SK-N-MC (cell line): ENCODE results near the gene IFNGR1.
"Not testable (repeated sequence)": the region's sequence is repeated elsewhere in the genome, so short reads cannot be mapped to it uniquely, and the experiment has no call there.

Source experiments
- DNase-seq: peaks from one replicate; pipeline ENCODE4 v3.0.0-alpha.2; 2011; ENCODE audit warnings: low read depth, low spot score
- H3K27ac ChIP-seq: fragments of 200-600 bp; sonication (generic); 2 replicates; pipeline ENCODE4 v1.5.1; 2016; ENCODE audit warnings: mixed run types
- H3K36me3 ChIP-seq: fragments of 200-600 bp; sonication (generic); 2 replicates; pipeline ENCODE4 v1.6.1; 2017; ENCODE audit warnings: antibody characterized with exemption, low read length, mixed read lengths; ENCODE audit not compliant: insufficient read depth
- H3K4me3 ChIP-seq: fragments of 200-600 bp; sonication (generic); 2 replicates; pipeline ENCODE4 v1.5.1; 2016
- H3K9ac ChIP-seq: fragments of 200-600 bp; sonication (generic); 2 replicates; pipeline ENCODE4 v1.8.0; 2017; ENCODE audit warnings: mixed run types, mixed read lengths; ENCODE audit not compliant: insufficient read length
- H3K9me3 ChIP-seq: fragments of 200-600 bp; sonication (generic); 2 replicates; pipeline ENCODE4 v1.6.1; 2017; ENCODE audit warnings: low read depth, mild to moderate bottlenecking, antibody characterized with exemption, low read length, moderate library complexity, mixed read lengths
- EZH2 ChIP-seq: fragments of 200-600 bp; sonication (generic); IDR thresholded peaks from one replicate; pipeline ENCODE4 v1.6.1; 2017; ENCODE audit warnings: antibody characterized with exemption
- FOXP2 ChIP-seq: optimal IDR thresholded peaks from 2 replicates; pipeline ENCODE3; 2011; ENCODE audit warnings: mild to moderate bottlenecking, moderate library complexity; ENCODE audit not compliant: insufficient read depth; ENCODE audit errors: extremely low read length, control extremely low read depth
- POLR2AphosphoS5 ChIP-seq: IDR thresholded peaks from 2 replicates; pipeline ENCODE4 v1.6.1; 2012; ENCODE audit warnings: mild to moderate bottlenecking, low read depth, low read length, borderline replicate concordance

Gene IFNGR1

GRCh38 chr6:137219664-137220252 lies 573 bp upstream of the IFNGR1 start:
- no peak for TF ChIP-seq EZH2
- TF ChIP-seq POLR2AphosphoS5 = no peak
- TF ChIP-seq FOXP2 = no peak
- H3K9ac ChIP-seq = peak overlapping the region; percentile 93
- DNase-seq = no peak

GRCh38 chr6:137218473-137218916 lies 690 bp downstream of the IFNGR1 start:
- Histone ChIP-seq H3K4me3 (peak overlapping the region; percentile 87), H3K36me3 (peaks cover 16% of the 10 kb centered on the region), H3K9me3 (no peaks in the 10 kb centered on the region; the same call in 1 of the 2 replicates), H3K27ac (no peak overlapping the region), H3K9ac (peak overlapping the region; percentile 93)
- DNase-seq = no peak
- TF ChIP-seq FOXP2 (no peak), POLR2AphosphoS5 (no peak)

More at GRCh38 chr6:137219664-137220252, 573 bp upstream of the IFNGR1 start:
- peak overlapping the region; percentile 87 for H3K4me3 ChIP-seq
- H3K27ac ChIP-seq = no peak overlapping the region
- H3K9me3 ChIP-seq = no peaks in the 10 kb centered on the region
- H3K36me3 ChIP-seq = peaks cover 9% of the 10 kb centered on the region; the same call in 1 of the 2 replicates

GRCh38 chr6:137217801-137218472 lies 1.2 kb downstream of the IFNGR1 start:
- Histone ChIP-seq H3K4me3 (peak overlapping the region; percentile 87), H3K9me3 (no peaks in the 10 kb centered on the region; the same call in 1 of the 2 replicates), H3K36me3 (peaks cover 17% of the 10 kb centered on the region), H3K9ac (peak overlapping the region; percentile 93), H3K27ac (no peak overlapping the region)
- no peak for DNase-seq
- TF ChIP-seq FOXP2 (no peak), EZH2 (no peak), POLR2AphosphoS5 (no peak)

DNA sequence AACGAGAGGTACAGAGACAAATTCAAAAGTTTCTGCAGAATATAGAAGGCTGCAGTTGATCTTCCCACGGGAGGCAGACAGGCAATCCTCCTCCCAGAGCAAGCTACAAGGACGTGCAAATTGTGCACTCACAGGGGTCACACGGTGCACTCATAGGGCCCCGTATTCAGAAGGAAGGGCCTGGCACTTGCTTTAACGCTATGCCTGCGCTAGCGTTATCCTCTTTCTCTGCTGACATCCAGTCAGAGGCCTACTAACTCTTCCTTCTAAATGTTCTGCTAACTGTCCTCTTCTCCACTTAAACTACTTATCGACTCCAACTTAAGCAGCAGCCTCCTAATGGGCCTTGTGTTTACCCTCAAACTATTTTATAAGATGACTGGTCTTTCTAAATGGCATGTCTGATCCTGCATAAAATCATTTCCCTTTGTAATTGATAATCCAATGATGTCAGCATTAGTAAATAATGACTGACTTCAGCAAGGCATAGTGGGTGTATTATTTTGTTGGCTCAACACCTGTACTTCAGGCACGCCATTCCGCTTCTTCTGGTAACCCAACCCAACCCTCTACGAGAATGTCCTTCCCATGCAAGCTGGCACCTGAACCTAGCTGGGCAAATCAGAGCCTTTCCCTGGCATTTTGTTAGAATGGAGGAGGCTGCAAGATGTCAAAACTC lies 2.2 kb downstream of the IFNGR1 start:
- no peak for DNase-seq
- TF ChIP-seq POLR2AphosphoS5 = no peak
- TF ChIP-seq FOXP2 = no peak
- TF ChIP-seq EZH2 = no peak
- peak overlapping the region; percentile 35 for H3K9ac ChIP-seq
- no peak overlapping the region for H3K27ac ChIP-seq
- peaks cover 25% of the 10 kb centered on the region for H3K36me3 ChIP-seq
- peak overlapping the region; percentile 87; the same call in 1 of the 2 replicates for H3K4me3 ChIP-seq
- no peaks in the 10 kb centered on the region; the same call in 1 of the 2 replicates for H3K9me3 ChIP-seq

- Histone ChIP-seq H3K36me3 (peaks cover 34% of the 10 kb centered on the region), H3K4me3 (no peak overlapping the region), H3K9ac (no peak overlapping the region), H3K27ac (no peak overlapping the region), H3K9me3 (peaks cover 5% of the 10 kb centered on the region; the same call in 1 of the 2 replicates)
- DNase-seq = no peak
- TF ChIP-seq FOXP2 (no peak), EZH2 (no peak), POLR2AphosphoS5 (no peak)
Observed at GRCh38 chr6:137216106-137216505, 3.1 kb downstream of the IFNGR1 start.

GRCh38 chr6:137215630-137216029 lies 3.6 kb downstream of the IFNGR1 start:
- not testable (repeated sequence) for H3K27ac ChIP-seq, H3K9me3 ChIP-seq, H3K9ac ChIP-seq, DNase-seq, H3K4me3 ChIP-seq
- H3K36me3 ChIP-seq = peaks cover 34% of the 10 kb centered on the region

- no peak for DNase-seq
- Histone ChIP-seq H3K9me3 (peaks cover 7% of the 10 kb centered on the region; the same call in 1 of the 2 replicates), H3K27ac (no peak overlapping the region), H3K4me3 (no peak overlapping the region), H3K9ac (no peak overlapping the region), H3K36me3 (peaks cover 36% of the 10 kb centered on the region)
- TF ChIP-seq FOXP2 = no peak
- TF ChIP-seq POLR2AphosphoS5 = no peak
- no peak for TF ChIP-seq EZH2
Observed at GRCh38 chr6:137214931-137215330, 4.3 kb downstream of the IFNGR1 start.

GRCh38 chr6:137213813-137214212 lies 5.4 kb downstream of the IFNGR1 start:
- no peak overlapping the region for H3K9ac ChIP-seq
- H3K4me3 ChIP-seq = no peak overlapping the region
- no peak for DNase-seq
- H3K36me3 ChIP-seq = peaks cover 41% of the 10 kb centered on the region
- H3K9me3 ChIP-seq = peaks cover 10% of the 10 kb centered on the region; the same call in 1 of the 2 replicates
- no peak overlapping the region for H3K27ac ChIP-seq
- TF ChIP-seq EZH2 = no peak
- TF ChIP-seq FOXP2 = no peak
